ENCODE measurements around the gene TCAF1.
A peak's percentile ranks its signal among the peaks of the same experiment; 100 is the strongest.
"Not testable (repeated sequence)": the region's sequence is repeated elsewhere in the genome, so short reads cannot be mapped to it uniquely, and the experiment has no call there.

The TCAF1 gene

GRCh38 chr7:143849785-143850479 is 52.0 kb downstream of the TCAF1 start:
- H3K27ac ChIP-seq: no peak overlapping the region
- no peak overlapping the region for H3K4me3 ChIP-seq (ENCODE audit: low read depth in 1 of 2, low read length in 1 of 2)
- H3K36me3 ChIP-seq: no peaks in the 10 kb centered on the region
- no peaks in the 10 kb centered on the region for H3K9me3 ChIP-seq
- no peaks in the 10 kb centered on the region for H3K27me3 ChIP-seq
- no peak for TF ChIP-seq CTCF (IDR thresholded peaks at IDR 0.05)
- H3K4me1 ChIP-seq (ENCODE audit: control insufficient read depth in 1 of 2, insufficient read depth in 1 of 2, low read depth in 1 of 2, low read length in 1 of 2): no peaks in the 10 kb centered on the region

GRCh38 chr7:143848192-143848591 is 53.8 kb downstream of the TCAF1 start:
- H3K27me3 ChIP-seq: no peaks in the 10 kb centered on the region
- no peaks in the 10 kb centered on the region for H3K36me3 ChIP-seq
- no peaks in the 10 kb centered on the region for H3K9me3 ChIP-seq
- H3K4me3 ChIP-seq (ENCODE audit: low read depth in 1 of 2, low read length in 1 of 2): no peak overlapping the region
- H3K27ac ChIP-seq: no peak overlapping the region
- H3K4me1 ChIP-seq (ENCODE audit: control insufficient read depth in 1 of 2, insufficient read depth in 1 of 2, low read depth in 1 of 2, low read length in 1 of 2): no peaks in the 10 kb centered on the region
- no peak for TF ChIP-seq CTCF (IDR thresholded peaks at IDR 0.05)

GRCh38 chr7:143846692-143847091 is 55.3 kb downstream of the TCAF1 start:
- no peaks in the 10 kb centered on the region for H3K9me3 ChIP-seq
- H3K27ac ChIP-seq: no peak overlapping the region
- no peaks in the 10 kb centered on the region for H3K27me3 ChIP-seq
- TF ChIP-seq CTCF (IDR thresholded peaks at IDR 0.05): no peak
- no peaks in the 10 kb centered on the region for H3K36me3 ChIP-seq
- H3K4me1 ChIP-seq (ENCODE audit: control insufficient read depth in 1 of 2, insufficient read depth in 1 of 2, low read depth in 1 of 2, low read length in 1 of 2): no peaks in the 10 kb centered on the region
- H3K4me3 ChIP-seq (ENCODE audit: low read depth in 1 of 2, low read length in 1 of 2): no peak overlapping the region

GRCh38 chr7:143841696-143842095 is 60.3 kb downstream of the TCAF1 start:
- not testable (repeated sequence) for H3K9me3 ChIP-seq; H3K4me1 ChIP-seq (ENCODE audit: control insufficient read depth in 1 of 2, insufficient read depth in 1 of 2, low read depth in 1 of 2, low read length in 1 of 2); H3K4me3 ChIP-seq (ENCODE audit: low read depth in 1 of 2, low read length in 1 of 2); H3K27ac ChIP-seq; H3K36me3 ChIP-seq; H3K27me3 ChIP-seq

GRCh38 chr7:143840062-143840461 is 61.9 kb downstream of the TCAF1 start:
- not testable (repeated sequence) for H3K9me3 ChIP-seq; H3K27me3 ChIP-seq; H3K27ac ChIP-seq; H3K4me3 ChIP-seq (ENCODE audit: low read depth in 1 of 2, low read length in 1 of 2); H3K36me3 ChIP-seq; H3K4me1 ChIP-seq (ENCODE audit: control insufficient read depth in 1 of 2, insufficient read depth in 1 of 2, low read depth in 1 of 2, low read length in 1 of 2)

GRCh38 chr7:143837223-143837622 is 64.8 kb downstream of the TCAF1 start:
- H3K4me1 ChIP-seq (ENCODE audit: control insufficient read depth in 1 of 2, insufficient read depth in 1 of 2, low read depth in 1 of 2, low read length in 1 of 2); H3K27me3 ChIP-seq; H3K27ac ChIP-seq; H3K36me3 ChIP-seq; H3K9me3 ChIP-seq: not testable (repeated sequence)
- H3K4me3 ChIP-seq (ENCODE audit: low read depth in 1 of 2, low read length in 1 of 2): peak overlapping the region in 1 of 2 experiments; percentile 37
- peak; percentile 81 for TF ChIP-seq CTCF (IDR thresholded peaks at IDR 0.05)

GRCh38 chr7:143836622-143837021 is 65.4 kb downstream of the TCAF1 start:
- H3K4me3 ChIP-seq (ENCODE audit: low read depth in 1 of 2, low read length in 1 of 2): peak overlapping the region; percentile 39 to 63
- not testable (repeated sequence) for H3K36me3 ChIP-seq; H3K27ac ChIP-seq; H3K4me1 ChIP-seq (ENCODE audit: control insufficient read depth in 1 of 2, insufficient read depth in 1 of 2, low read depth in 1 of 2, low read length in 1 of 2); H3K27me3 ChIP-seq; H3K9me3 ChIP-seq

- not testable (repeated sequence) for H3K36me3 ChIP-seq
Measured at GRCh38 chr7:143836088-143836487, 65.9 kb downstream of the TCAF1 start.

GRCh38 chr7:143826578-143826977 is 75.4 kb downstream of the TCAF1 start:
- H3K4me1 ChIP-seq (ENCODE audit: control insufficient read depth in 1 of 2, insufficient read depth in 1 of 2, low read depth in 1 of 2, low read length in 1 of 2); H3K27ac ChIP-seq; H3K4me3 ChIP-seq (ENCODE audit: low read depth in 1 of 2, low read length in 1 of 2); H3K9me3 ChIP-seq; H3K27me3 ChIP-seq; H3K36me3 ChIP-seq: not testable (repeated sequence)

More at GRCh38 chr7:143836088-143836487, 65.9 kb downstream of the TCAF1 start:
- not testable (repeated sequence) for H3K27me3 ChIP-seq; H3K9me3 ChIP-seq; H3K27ac ChIP-seq; H3K4me1 ChIP-seq (ENCODE audit: control insufficient read depth in 1 of 2, insufficient read depth in 1 of 2, low read depth in 1 of 2, low read length in 1 of 2)
- peak overlapping the region in 1 of 2 experiments; percentile 63 for H3K4me3 ChIP-seq (ENCODE audit: low read depth in 1 of 2, low read length in 1 of 2)

GRCh38 chr7:143824295-143825135 is 77.5 kb downstream of the TCAF1 start:
- not testable (repeated sequence) for H3K27me3 ChIP-seq; H3K27ac ChIP-seq; H3K4me1 ChIP-seq (ENCODE audit: control insufficient read depth in 1 of 2, insufficient read depth in 1 of 2, low read depth in 1 of 2, low read length in 1 of 2); H3K9me3 ChIP-seq; H3K4me3 ChIP-seq (ENCODE audit: low read depth in 1 of 2, low read length in 1 of 2); H3K36me3 ChIP-seq

All from neutrophil (primary cell).